ENCODE measurements around the gene CD79B. TPM values are rescaled to one million over a fixed set of nuclear protein-coding genes. Genes with fewer than 3 reads are reported as not detected.

Gene CD79B
- total and polyA plus RNA-seq, 2 experiments from 2014 or later, result 1.3 to 2.5 TPM

DNA sequence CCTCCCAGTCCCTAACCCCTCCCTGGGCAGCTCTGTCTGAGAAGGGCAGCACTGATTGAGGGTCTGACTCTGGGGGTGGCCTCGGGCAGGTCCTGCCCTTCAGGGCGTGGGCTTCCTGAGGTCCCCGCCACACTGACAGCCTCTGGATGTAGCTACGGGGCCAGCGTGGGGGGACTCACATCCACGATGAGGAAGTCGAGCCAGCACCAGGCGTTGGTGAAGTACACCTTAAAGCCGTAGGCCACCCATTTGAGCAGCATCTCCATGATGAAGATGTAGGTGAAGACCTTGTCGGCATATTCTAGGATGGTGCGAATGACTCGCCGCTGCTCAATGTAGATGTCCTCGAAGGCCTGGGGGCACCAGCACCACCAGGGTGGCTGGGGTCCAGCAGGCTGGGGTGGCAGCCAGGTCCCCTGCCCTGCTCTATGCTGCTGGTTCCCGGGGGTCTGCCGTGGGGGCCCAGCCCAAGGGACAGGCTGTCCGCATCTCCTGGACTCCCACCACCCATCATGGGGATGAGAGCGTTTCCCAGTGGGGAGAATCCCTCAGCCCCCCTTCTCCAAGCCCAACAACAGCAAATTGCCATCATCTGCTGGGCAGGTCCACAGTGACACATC is 15.7 kb upstream of the CD79B start:
- H3K4me1 Mint-ChIP-seq, result peaks cover 2% of the 10 kb centered on the region; the same call in 1 of the 3 replicates

More for the DNA sequence above, 15.7 kb upstream of the CD79B start:
- no peak overlapping the region for H3K4me3 ChIP-seq
- Mint-ChIP-seq H3K9me3 (no peaks in the 10 kb centered on the region), H3K4me3 (no peak overlapping the region), H3K27me3 (ENCODE audit: insufficient read depth, low read depth, poor library complexity) (peaks cover 1% of the 10 kb centered on the region), H3K36me3 (ENCODE audit: low read depth) (peaks cover 8% of the 10 kb centered on the region; the same call in 2 of the 3 replicates), H3K27ac (no peak overlapping the region)
- TF ChIP-seq ZNF114 (CRISPR knock-in tag; IDR thresholded peaks at IDR 0.05) (no peak), JUNB (IDR thresholded peaks at IDR 0.05; ENCODE audit: unreplicated experiment) (no peak), ZNF331 (CRISPR knock-in tag; IDR thresholded peaks at IDR 0.05; ENCODE audit: low read depth) (no peak), CREB1 (CRISPR knock-in tag; IDR thresholded peaks at IDR 0.05; ENCODE audit: low read depth) (no peak)
- TF ChIP-seq, protein P1, sequence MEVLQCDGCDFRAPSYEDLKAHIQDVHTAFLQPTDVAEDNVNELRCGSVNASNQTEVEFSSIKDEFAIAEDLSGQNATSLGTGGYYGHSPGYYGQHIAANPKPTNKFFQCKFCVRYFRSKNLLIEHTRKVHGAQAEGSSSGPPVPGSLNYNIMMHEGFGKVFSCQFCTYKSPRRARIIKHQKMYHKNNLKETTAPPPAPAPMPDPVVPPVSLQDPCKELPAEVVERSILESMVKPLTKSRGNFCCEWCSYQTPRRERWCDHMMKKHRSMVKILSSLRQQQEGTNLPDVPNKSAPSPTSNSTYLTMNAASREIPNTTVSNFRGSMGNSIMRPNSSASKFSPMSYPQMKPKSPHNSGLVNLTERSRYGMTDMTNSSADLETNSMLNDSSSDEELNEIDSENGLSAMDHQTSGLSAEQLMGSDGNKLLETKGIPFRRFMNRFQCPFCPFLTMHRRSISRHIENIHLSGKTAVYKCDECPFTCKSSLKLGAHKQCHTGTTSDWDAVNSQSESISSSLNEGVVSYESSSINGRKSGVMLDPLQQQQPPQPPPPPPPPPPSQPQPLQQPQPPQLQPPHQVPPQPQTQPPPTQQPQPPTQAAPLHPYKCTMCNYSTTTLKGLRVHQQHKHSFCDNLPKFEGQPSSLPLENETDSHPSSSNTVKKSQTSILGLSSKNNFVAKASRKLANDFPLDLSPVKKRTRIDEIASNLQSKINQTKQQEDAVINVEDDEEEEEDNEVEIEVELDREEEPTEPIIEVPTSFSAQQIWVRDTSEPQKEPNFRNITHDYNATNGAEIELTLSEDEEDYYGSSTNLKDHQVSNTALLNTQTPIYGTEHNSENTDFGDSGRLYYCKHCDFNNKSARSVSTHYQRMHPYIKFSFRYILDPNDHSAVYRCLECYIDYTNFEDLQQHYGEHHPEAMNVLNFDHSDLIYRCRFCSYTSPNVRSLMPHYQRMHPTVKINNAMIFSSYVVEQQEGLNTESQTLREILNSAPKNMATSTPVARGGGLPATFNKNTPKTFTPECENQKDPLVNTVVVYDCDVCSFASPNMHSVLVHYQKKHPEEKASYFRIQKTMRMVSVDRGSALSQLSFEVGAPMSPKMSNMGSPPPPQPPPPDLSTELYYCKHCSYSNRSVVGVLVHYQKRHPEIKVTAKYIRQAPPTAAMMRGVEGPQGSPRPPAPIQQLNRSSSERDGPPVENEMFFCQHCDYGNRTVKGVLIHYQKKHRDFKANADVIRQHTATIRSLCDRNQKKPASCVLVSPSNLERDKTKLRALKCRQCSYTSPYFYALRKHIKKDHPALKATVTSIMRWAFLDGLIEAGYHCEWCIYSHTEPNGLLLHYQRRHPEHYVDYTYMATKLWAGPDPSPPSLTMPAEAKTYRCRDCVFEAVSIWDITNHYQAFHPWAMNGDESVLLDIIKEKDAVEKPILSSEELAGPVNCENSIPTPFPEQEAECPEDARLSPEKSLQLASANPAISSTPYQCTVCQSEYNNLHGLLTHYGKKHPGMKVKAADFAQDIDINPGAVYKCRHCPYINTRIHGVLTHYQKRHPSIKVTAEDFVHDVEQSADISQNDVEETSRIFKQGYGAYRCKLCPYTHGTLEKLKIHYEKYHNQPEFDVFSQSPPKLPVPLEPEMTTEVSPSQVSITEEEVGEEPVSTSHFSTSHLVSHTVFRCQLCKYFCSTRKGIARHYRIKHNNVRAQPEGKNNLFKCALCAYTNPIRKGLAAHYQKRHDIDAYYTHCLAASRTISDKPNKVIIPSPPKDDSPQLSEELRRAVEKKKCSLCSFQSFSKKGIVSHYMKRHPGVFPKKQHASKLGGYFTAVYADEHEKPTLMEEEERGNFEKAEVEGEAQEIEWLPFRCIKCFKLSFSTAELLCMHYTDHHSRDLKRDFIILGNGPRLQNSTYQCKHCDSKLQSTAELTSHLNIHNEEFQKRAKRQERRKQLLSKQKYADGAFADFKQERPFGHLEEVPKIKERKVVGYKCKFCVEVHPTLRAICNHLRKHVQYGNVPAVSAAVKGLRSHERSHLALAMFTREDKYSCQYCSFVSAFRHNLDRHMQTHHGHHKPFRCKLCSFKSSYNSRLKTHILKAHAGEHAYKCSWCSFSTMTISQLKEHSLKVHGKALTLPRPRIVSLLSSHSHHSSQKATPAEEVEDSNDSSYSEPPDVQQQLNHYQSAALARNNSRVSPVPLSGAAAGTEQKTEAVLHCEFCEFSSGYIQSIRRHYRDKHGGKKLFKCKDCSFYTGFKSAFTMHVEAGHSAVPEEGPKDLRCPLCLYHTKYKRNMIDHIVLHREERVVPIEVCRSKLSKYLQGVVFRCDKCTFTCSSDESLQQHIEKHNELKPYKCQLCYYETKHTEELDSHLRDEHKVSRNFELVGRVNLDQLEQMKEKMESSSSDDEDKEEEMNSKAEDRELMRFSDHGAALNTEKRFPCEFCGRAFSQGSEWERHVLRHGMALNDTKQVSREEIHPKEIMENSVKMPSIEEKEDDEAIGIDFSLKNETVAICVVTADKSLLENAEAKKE (CRISPR knock-in tag; IDR thresholded peaks at IDR 0.05), result no peak
- no peaks in the 10 kb centered on the region for H3K27me3 ChIP-seq (ENCODE audit: insufficient read depth)
- H3K4me1 ChIP-seq (ENCODE audit: insufficient read depth), result no peaks in the 10 kb centered on the region
- H3K27ac ChIP-seq (ENCODE audit: low read depth), result no peak overlapping the region
- DNase-seq (ENCODE audit: low spot score) (no peak), ATAC-seq (no peak)
- H3K9me2 ChIP-seq (ENCODE audit: insufficient read depth), result no peaks in the 10 kb centered on the region
- H4K20me1 ChIP-seq (replicated peaks; ENCODE audit: insufficient read depth), result no peaks in the 10 kb centered on the region
- no peaks in the 10 kb centered on the region for H3K36me3 ChIP-seq (ENCODE audit: insufficient read depth)
- H3K4me2 ChIP-seq, result no peak overlapping the region
- H2AFZ ChIP-seq, result no peak overlapping the region
- no peaks in the 10 kb centered on the region for H3K79me2 ChIP-seq (replicated peaks; ENCODE audit: insufficient read depth)
- no peaks in the 10 kb centered on the region for H3F3A ChIP-seq (replicated peaks; ENCODE audit: low read depth)

Measured in GM23338 (cell line).